NCI-H2196 (cell line): ENCODE results near the gene SARS2.
"Not testable (repeated sequence)": the region's sequence is repeated elsewhere in the genome, so short reads cannot be mapped to it uniquely, and the experiment has no call there.

Experiments used
- DNase-seq: peaks from one replicate; lab custom pipeline; 2025; ENCODE audit not compliant: unreplicated experiment; lab: John Stamatoyannopoulos, UW

The SARS2 gene

GRCh38 chr19:38929929-38930775, at the start of gene SARS2:
TSS of gene SARS2 (minus strand) at chr19:38930763. CDS start at chr19:38930736, 27 bp downstream.
- peak; percentile 95 for DNase-seq

GRCh38 chr19:38979812-38980211, 49.2 kb upstream of the SARS2 start:
- DNase-seq, result no peak

GRCh38 chr19:38978326-38978689, 47.7 kb upstream of the SARS2 start:
- DNase-seq, result no peak

GRCh38 chr19:38977445-38978325, 47.1 kb upstream of the SARS2 start:
- no peak for DNase-seq

GRCh38 chr19:38975861-38976271, 45.3 kb upstream of the SARS2 start:
- DNase-seq, result no peak

- no peak for DNase-seq
These were observed 44.8 kb upstream of the SARS2 start, which contains the start of gene FBXO17 for GRCh38 chr19:38975214-38975860. TSS of gene FBXO17 (minus strand) at chr19:38975742. CDS start at chr19:38950319, 25,423 bp downstream.

- no peak for DNase-seq
These were observed 44.2 kb upstream of the SARS2 start for GRCh38 chr19:38974624-38975213.

GRCh38 chr19:38971672-38972071, 41.1 kb upstream of the SARS2 start:
- no peak for DNase-seq

GRCh38 chr19:38970664-38971532, 40.3 kb upstream of the SARS2 start:
- no peak for DNase-seq

GRCh38 chr19:38966149-38966548, 35.6 kb upstream of the SARS2 start:
- not testable (repeated sequence) for DNase-seq

GRCh38 chr19:38964738-38965137, 34.2 kb upstream of the SARS2 start:
- DNase-seq, result no peak

GRCh38 chr19:38959618-38960017, 29.1 kb upstream of the SARS2 start:
- no peak for DNase-seq

- no peak for DNase-seq
These were observed 27.7 kb upstream of the SARS2 start for GRCh38 chr19:38958301-38958700.

- no peak for DNase-seq
These were observed 25.7 kb upstream of the SARS2 start for GRCh38 chr19:38956264-38956663.

- no peak for DNase-seq
These were observed 23.1 kb upstream of the SARS2 start for GRCh38 chr19:38953677-38954076.

- peak; percentile 77 for DNase-seq
These were observed 22.0 kb upstream of the SARS2 start for GRCh38 chr19:38952395-38953165.

- DNase-seq, result no peak
These were observed 20.6 kb upstream of the SARS2 start for GRCh38 chr19:38951187-38951586.

- peak; percentile 88 for DNase-seq
These were observed 19.2 kb upstream of the SARS2 start for GRCh38 chr19:38949580-38950367.
